DOHH2 (cell line): Measurements from ENCODE around the gene CPEB4.

Experiments used
- CTCF ChIP-seq: fragments of 200-600 bp; sonication (generic); IDR thresholded peaks from one replicate; pipeline ENCODE4 v1.5.1; 2014; ENCODE audit warnings: antibody characterized with exemption, mild to moderate bottlenecking, low read depth, low read length; ENCODE audit not compliant: poor library complexity, severe bottlenecking
- EZH2phosphoT487 ChIP-seq: fragments of 200-600 bp; sonication (generic); IDR thresholded peaks from 2 replicates; pipeline ENCODE4 v1.6.1; 2017; ENCODE audit warnings: borderline replicate concordance, mild to moderate bottlenecking, antibody characterized with exemption, low read length, moderate library complexity, mixed read lengths

GRCh38 chr5:173924899-173925298 lies 36.8 kb downstream of the CPEB4 start:
- TF ChIP-seq CTCF (no peak), EZH2phosphoT487 (no peak)
